Naive thymus-derived CD4-positive, alpha-beta T cell (primary cell): ENCODE measurements around the gene SH3D19. TPM values are rescaled to one million over a fixed set of nuclear protein-coding genes. Genes with fewer than 3 reads are reported as not detected.
"Not testable (repeated sequence)": the region's sequence is repeated elsewhere in the genome, so short reads cannot be mapped to it uniquely, and the experiment has no call there.

Experiments
- ATAC-seq: fragments of 150-1000 bp; cut with Tn5 transposase; 2 replicates; pipeline ENCODE4 v1.10.0; 2021; ENCODE audit warnings: mild to moderate bottlenecking, moderate library complexity
- CTCF ChIA-PET: fragments of 350-600 bp; sonication (Branson Sonifier 250); formaldehyde crosslinking; loops from one replicate; lab custom pipeline; 2021; ENCODE audit warnings: antibody characterized with exemption; lab: Charles Lee
- POLR2A ChIA-PET: fragments of 350-600 bp; sonication (Branson Sonifier 250); formaldehyde crosslinking; loops from one replicate; lab custom pipeline; 2021; ENCODE audit warnings: antibody characterized with exemption, inconsistent platforms; lab: Charles Lee
- DNase-seq, 9 donors: peaks; one replicate each; pipeline versions ENCODE4 v3.0.0 to v3.0.0-alpha.2; 2020 to 2022; ENCODE audit warnings: mixed read lengths in 1 of 9
- H3K27ac ChIP-seq: one replicate; pipeline ENCODE4 v1.7.0; 2013; ENCODE audit warnings: mild to moderate bottlenecking, low read depth, low read length, moderate library complexity
- H3K27me3 ChIP-seq, 2 donors: one replicate each; pipeline ENCODE4 v1.7.0; 2013; ENCODE audit warnings: low read length in 2 of 2, mild to moderate bottlenecking in 2 of 2, moderate library complexity in 2 of 2; ENCODE audit not compliant: control insufficient read depth in 2 of 2, insufficient read depth in 2 of 2
- H3K36me3 ChIP-seq, 3 experiments: 1 replicate in 2 of 3; 2 replicates in 1 of 3; pipeline ENCODE4 v1.7.0; 2013; ENCODE audit warnings: low read length in 3 of 3, mild to moderate bottlenecking in 3 of 3, moderate library complexity in 1 of 3; ENCODE audit not compliant: insufficient read depth in 3 of 3, control insufficient read depth in 2 of 3
- H3K4me1 ChIP-seq, 2 donors: one replicate each; pipeline ENCODE4 v1.7.0; 2013; ENCODE audit warnings: low read length in 2 of 2, mild to moderate bottlenecking in 2 of 2, moderate library complexity in 1 of 2; ENCODE audit not compliant: control insufficient read depth in 2 of 2, insufficient read depth in 2 of 2
- H3K4me3 ChIP-seq: 2 replicates; pipeline ENCODE4 v1.7.0; 2013; ENCODE audit warnings: mild to moderate bottlenecking, low read length
- H3K9me3 ChIP-seq, 3 experiments: 1 replicate in 2 of 3; 2 replicates in 1 of 3; pipeline ENCODE4 v1.7.0; 2013; ENCODE audit warnings: low read length in 3 of 3; ENCODE audit not compliant: control insufficient read depth in 2 of 3
- H3K27ac Mint-ChIP-seq, 9 donors: one replicate each; pipeline ENCODE4 v1.8.0; 2020 to 2022; ENCODE audit warnings: mixed read lengths in 9 of 9, mild to moderate bottlenecking in 8 of 9, moderate library complexity in 5 of 9, inconsistent platforms in 2 of 9
- H3K27me3 Mint-ChIP-seq, 5 donors: one replicate each; pipeline ENCODE4 v1.8.0; 2021 to 2022; ENCODE audit warnings: mixed read lengths in 5 of 5, mild to moderate bottlenecking in 1 of 5
- H3K36me3 Mint-ChIP-seq, 5 donors: one replicate each; pipeline ENCODE4 v1.8.0; 2020 to 2022; ENCODE audit warnings: mixed read lengths in 5 of 5, mild to moderate bottlenecking in 3 of 5, inconsistent platforms in 1 of 5
- H3K4me1 Mint-ChIP-seq, 7 donors: one replicate each; pipeline ENCODE4 v1.8.0; 2020 to 2022; ENCODE audit warnings: mixed read lengths in 7 of 7, mild to moderate bottlenecking in 3 of 7, inconsistent platforms in 1 of 7
- H3K4me3 Mint-ChIP-seq, 10 donors: one replicate each; pipeline ENCODE4 v1.8.0; 2020 to 2022; ENCODE audit warnings: mild to moderate bottlenecking in 10 of 10, mixed read lengths in 10 of 10, moderate library complexity in 6 of 10, inconsistent platforms in 2 of 10
- H3K9me3 Mint-ChIP-seq, 11 donors: one replicate each; pipeline ENCODE4 v1.8.0; 2020 to 2022; ENCODE audit warnings: mixed read lengths in 11 of 11, mild to moderate bottlenecking in 4 of 11, inconsistent platforms in 1 of 11, moderate library complexity in 1 of 11
- intact Hi-C, 2 donors: fragments of 100-400 bp; cut with micrococcal nuclease; formaldehyde crosslinking; loops; one replicate each; pipeline ENCODE4 v1.15.1; 2023
- polyA plus RNA-seq, 2 donors: library from polyadenylated mRNA; unstranded; fragments of 300-500 nt; fragmentation: Illumina TruSeq; gene quantifications; one replicate each; pipeline ENCODE4 v1.2.3, GENCODE V29; 2021
- total RNA-seq, 6 experiments: library from RNA in 5 of 6; stranded (reverse) in 5 of 6; gene quantifications; 1 replicate in 5 of 6; 2 replicates in 1 of 6; pipeline ENCODE4 v1.2.3 and lab custom pipeline; 2021 to 2026

Gene SH3D19
- total and polyA plus RNA-seq, 7 experiments from 2014 or later: 0.66 to 1.8 (median 1.0) TPM; not detected in 2

DNA sequence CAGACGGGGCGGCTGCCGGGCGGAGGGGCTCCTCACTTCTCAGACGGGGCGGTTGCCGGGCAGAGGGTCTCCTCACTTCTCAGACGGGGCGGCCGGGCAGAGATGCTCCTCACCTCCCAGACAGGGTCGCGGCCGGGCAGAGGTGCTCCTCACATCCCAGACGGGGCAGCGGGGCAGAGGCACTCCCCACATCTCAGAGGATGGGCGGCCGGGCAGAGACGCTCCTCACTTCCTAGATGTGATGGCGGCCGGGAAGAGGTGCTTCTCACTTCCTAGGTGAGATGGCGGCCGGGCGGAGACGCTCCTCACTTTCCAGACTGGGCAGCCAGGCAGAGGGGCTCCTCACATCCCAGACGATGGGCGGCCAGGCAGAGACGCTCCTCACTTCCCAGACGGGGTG lies 70.2 kb downstream of the SH3D19 start:
- H3K27me3 Mint-ChIP-seq, H3K9me3 ChIP-seq, H3K4me3 ChIP-seq, H3K9me3 Mint-ChIP-seq, H3K27ac ChIP-seq, ATAC-seq, POLR2A ChIA-PET, H3K4me3 Mint-ChIP-seq, intact Hi-C loops, CTCF ChIA-PET, H3K27ac Mint-ChIP-seq, H3K36me3 ChIP-seq, H3K4me1 ChIP-seq, H3K4me1 Mint-ChIP-seq, DNase-seq, H3K36me3 Mint-ChIP-seq, H3K27me3 ChIP-seq: not testable (repeated sequence)

DNA sequence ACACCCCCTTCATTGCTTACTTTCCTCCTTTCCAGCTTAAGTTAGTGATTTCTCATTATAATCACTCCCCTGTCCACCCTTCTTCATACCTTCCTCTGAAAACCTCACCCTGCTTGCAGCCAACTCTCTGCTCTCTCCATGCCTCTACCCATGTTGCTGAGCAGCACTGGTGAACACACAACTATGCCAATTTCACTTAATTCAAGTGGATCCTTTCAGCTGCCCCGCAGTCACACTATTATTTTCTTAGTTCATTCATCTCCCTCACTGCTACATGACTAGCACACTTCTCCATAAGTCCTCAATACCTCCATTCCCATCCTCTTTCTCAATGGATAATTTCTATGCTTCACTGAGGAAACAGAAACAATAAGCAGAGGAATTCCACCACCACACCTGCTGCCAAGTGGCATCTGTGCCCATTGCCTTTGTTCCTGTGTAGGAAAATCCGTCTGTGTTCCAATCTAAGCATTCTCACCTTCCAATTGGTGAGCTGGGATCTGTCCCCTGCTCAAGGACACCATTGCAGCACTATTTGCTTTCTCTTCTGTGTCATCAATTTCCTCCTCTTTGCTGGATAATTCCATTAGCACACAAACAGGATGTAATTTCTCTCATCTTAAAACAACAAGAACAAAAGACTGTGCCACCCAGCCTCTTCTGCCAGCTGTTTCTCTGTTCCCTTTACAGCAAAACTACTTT lies 73.7 kb downstream of the SH3D19 start:
- intact Hi-C loops: no loop called here

DNA sequence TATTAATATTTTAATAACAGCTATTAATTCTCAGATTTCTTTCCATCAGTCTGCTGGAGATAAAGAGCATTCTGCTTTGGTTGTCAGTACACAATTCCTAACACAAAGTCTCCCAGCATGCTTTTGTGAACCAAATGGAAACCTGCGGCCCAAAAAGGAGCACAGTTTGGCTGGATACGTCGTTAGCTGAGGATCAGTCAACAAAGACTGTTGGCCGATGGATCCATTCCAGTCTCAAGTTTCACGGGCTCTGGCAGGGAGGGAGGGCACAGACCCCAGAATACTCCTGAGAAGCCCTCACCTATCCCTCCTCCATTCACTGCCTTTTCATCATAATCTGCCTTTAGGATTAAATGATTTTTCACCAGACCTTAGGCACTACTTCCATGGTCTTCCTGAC lies 74.7 kb downstream of the SH3D19 start:
- H3K4me1 ChIP-seq: no peaks in the 10 kb centered on the region
- H3K4me3 ChIP-seq: no peak overlapping the region
- no peak for DNase-seq
- H3K9me3 ChIP-seq: no peaks in the 10 kb centered on the region
- intact Hi-C loops: no loop called here
- Mint-ChIP-seq H3K36me3 (no peaks in the 10 kb centered on the region), H3K27me3 (peaks cover 0 to 11% (median 0%) of the 10 kb centered on the region in 5 donors), H3K27ac (no peak overlapping the region), H3K4me3 (no peak overlapping the region), H3K9me3 (no peaks in the 10 kb centered on the region), H3K4me1 (no peaks in the 10 kb centered on the region)
- ChIA-PET CTCF (no interaction called here), POLR2A (no interaction called here)
- no peaks in the 10 kb centered on the region for H3K36me3 ChIP-seq
- no peak overlapping the region for H3K27ac ChIP-seq
- no peak for ATAC-seq
- H3K27me3 ChIP-seq: no peaks in the 10 kb centered on the region

More for the DNA sequence above, 73.7 kb downstream of the SH3D19 start:
- Histone ChIP-seq H3K27me3 (no peaks in the 10 kb centered on the region), H3K4me3 (no peak overlapping the region), H3K36me3 (no peaks in the 10 kb centered on the region), H3K27ac (no peak overlapping the region), H3K4me1 (no peaks in the 10 kb centered on the region), H3K9me3 (no peaks in the 10 kb centered on the region)
- Mint-ChIP-seq H3K27ac (no peak overlapping the region), H3K4me1 (no peaks in the 10 kb centered on the region), H3K4me3 (no peak overlapping the region), H3K9me3 (peaks cover 0 to 5% (median 0%) of the 10 kb centered on the region in 11 donors), H3K27me3 (peaks cover 0 to 8% (median 0%) of the 10 kb centered on the region in 5 donors), H3K36me3 (no peaks in the 10 kb centered on the region)
- DNase-seq: no peak
- CTCF ChIA-PET: no interaction called here
- no peak for ATAC-seq
- POLR2A ChIA-PET: no interaction called here

DNA sequence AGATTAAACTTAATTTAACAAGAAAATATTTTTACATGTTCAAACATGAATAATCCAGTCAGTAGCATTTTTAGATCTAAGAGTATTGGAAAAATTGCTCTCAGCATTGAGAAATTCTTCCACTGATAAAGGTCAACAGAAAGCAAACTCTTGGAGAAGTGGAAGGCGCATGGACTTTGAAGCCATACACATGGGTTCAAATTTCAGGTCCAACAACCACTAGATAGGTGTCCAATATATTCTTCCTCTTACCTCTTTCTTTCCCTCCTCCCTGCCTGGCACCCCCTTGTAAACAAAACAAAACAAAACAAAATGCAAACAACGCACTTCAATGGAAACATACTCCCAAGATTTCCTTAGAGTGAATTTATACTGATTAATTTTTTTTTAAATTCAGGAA lies 76.9 kb downstream of the SH3D19 start:
- intact Hi-C loops: no loop called here
- ChIA-PET CTCF (no interaction called here), POLR2A (no interaction called here)
- Histone ChIP-seq H3K27me3 (no peaks in the 10 kb centered on the region), H3K4me3 (no peak overlapping the region), H3K4me1 (no peaks in the 10 kb centered on the region), H3K9me3 (no peaks in the 10 kb centered on the region), H3K27ac (no peak overlapping the region), H3K36me3 (no peaks in the 10 kb centered on the region)
- DNase-seq (no peak), ATAC-seq (no peak)
- H3K9me3 Mint-ChIP-seq: no peaks in the 10 kb centered on the region
- H3K4me1 Mint-ChIP-seq: no peaks in the 10 kb centered on the region
- H3K27ac Mint-ChIP-seq: no peak overlapping the region
- H3K36me3 Mint-ChIP-seq: no peaks in the 10 kb centered on the region
- no peak overlapping the region for H3K4me3 Mint-ChIP-seq
- peaks cover 0 to 13% (median 0%) of the 10 kb centered on the region in 5 donors for H3K27me3 Mint-ChIP-seq

DNA sequence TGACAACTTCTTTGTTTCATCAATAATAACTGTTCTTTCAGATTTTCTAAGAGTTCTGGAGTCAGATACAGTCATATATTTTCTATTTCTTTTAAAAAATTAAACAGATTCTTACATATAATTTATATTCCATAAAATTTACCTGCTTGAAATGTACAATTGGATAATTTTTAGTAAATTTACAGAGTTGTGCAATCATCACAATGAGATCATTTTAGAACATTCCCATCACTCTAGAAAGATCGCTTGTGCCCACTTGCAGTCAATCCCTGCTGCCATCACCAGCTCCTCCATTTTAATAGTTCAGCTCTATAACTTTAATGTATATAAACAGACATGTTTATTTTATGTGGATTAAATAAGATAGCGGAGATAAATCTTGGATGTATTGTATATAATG lies 78.0 kb downstream of the SH3D19 start:
- no peak overlapping the region for H3K4me3 ChIP-seq
- ATAC-seq (no peak), DNase-seq (no peak)
- H3K27me3 ChIP-seq: no peaks in the 10 kb centered on the region
- H3K9me3 ChIP-seq: no peaks in the 10 kb centered on the region
- no peak overlapping the region for H3K27ac ChIP-seq
- Mint-ChIP-seq H3K36me3 (no peaks in the 10 kb centered on the region), H3K9me3 (no peaks in the 10 kb centered on the region), H3K4me3 (no peak overlapping the region), H3K27me3 (peaks cover 0 to 18% (median under 1%) of the 10 kb centered on the region in 5 donors), H3K27ac (no peak overlapping the region), H3K4me1 (no peaks in the 10 kb centered on the region)
- POLR2A ChIA-PET: no interaction called here
- intact Hi-C loops: no loop called here
- CTCF ChIA-PET: no interaction called here
- H3K4me1 ChIP-seq: no peaks in the 10 kb centered on the region
- H3K36me3 ChIP-seq: no peaks in the 10 kb centered on the region

DNA sequence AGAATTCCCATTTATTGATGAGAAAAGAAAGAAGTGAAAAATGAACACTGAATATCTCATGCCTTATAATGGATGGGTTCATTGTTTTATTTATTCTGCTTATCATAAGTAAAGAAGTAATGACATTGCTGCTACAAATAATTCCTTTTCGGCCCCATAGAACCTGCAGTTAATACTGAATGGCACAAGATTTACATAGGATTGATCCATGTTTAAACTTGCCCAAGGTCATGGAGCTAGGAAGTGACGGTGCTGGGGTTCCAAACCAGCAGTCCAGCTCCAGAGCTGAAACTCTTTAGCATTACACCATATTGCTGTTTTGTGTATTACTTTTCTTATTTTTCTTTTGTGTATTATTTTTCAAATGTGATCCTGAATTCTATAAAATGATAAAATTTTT lies 78.7 kb downstream of the SH3D19 start:
- H3K4me3 Mint-ChIP-seq: no peak overlapping the region
- POLR2A ChIA-PET: no interaction called here
- H3K36me3 ChIP-seq: no peaks in the 10 kb centered on the region
- no peaks in the 10 kb centered on the region for H3K4me1 ChIP-seq
- H3K27ac ChIP-seq: no peak overlapping the region
- no peaks in the 10 kb centered on the region for H3K9me3 ChIP-seq
- H3K27me3 Mint-ChIP-seq: peaks cover 0 to 18% (median 4%) of the 10 kb centered on the region in 5 donors
- no peak overlapping the region for H3K27ac Mint-ChIP-seq
- ATAC-seq: no peak
- H3K27me3 ChIP-seq: no peaks in the 10 kb centered on the region
- H3K36me3 Mint-ChIP-seq: no peaks in the 10 kb centered on the region
- H3K9me3 Mint-ChIP-seq: no peaks in the 10 kb centered on the region
- H3K4me1 Mint-ChIP-seq: no peaks in the 10 kb centered on the region
- H3K4me3 ChIP-seq: no peak overlapping the region
- DNase-seq: no peak
- intact Hi-C loops: no loop called here
- CTCF ChIA-PET: no interaction called here

DNA sequence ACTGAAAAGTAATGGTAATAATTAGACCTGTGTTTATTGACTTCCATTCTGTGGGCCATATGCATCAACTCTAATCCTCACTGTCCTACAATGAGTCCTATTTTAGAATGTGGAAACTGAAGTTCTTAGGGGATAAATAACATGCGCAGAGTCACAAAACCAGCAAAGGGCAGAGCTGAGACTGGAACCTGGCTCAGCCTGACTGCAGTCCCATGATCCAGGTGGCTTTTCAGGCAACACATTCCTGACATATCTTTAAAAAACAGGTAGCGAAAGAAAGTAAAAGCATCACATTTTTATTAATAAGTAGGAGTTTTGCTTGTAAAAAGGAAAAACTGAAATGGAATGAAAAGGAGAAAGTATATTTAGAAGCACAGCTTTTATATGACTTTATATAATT lies 83.1 kb downstream of the SH3D19 start:
- Histone ChIP-seq H3K27me3 (no peaks in the 10 kb centered on the region), H3K9me3 (no peaks in the 10 kb centered on the region), H3K4me3 (no peak overlapping the region), H3K27ac (no peak overlapping the region), H3K4me1 (no peaks in the 10 kb centered on the region), H3K36me3 (no peaks in the 10 kb centered on the region)
- ChIA-PET CTCF (no interaction called here), POLR2A (no interaction called here)
- DNase-seq: no peak
- no peak for ATAC-seq
- H3K27me3 Mint-ChIP-seq: peaks cover 12 to 24% (median 22%) of the 10 kb centered on the region in 5 donors
- intact Hi-C loops: no loop called here
- H3K9me3 Mint-ChIP-seq: no peaks in the 10 kb centered on the region
- no peaks in the 10 kb centered on the region for H3K36me3 Mint-ChIP-seq
- no peaks in the 10 kb centered on the region for H3K4me1 Mint-ChIP-seq
- no peak overlapping the region for H3K27ac Mint-ChIP-seq
- H3K4me3 Mint-ChIP-seq: no peak overlapping the region
